Stimulated activated CD4-positive, alpha-beta T cell treated with anti-CD3 and anti-CD28 coated beads, Interleukin-1b, Interleukin-23, amount 100 ng/mL, for 1 hour (primary cell): ENCODE data around the gene ATE1.
"Not testable (repeated sequence)": the region's sequence is repeated elsewhere in the genome, so short reads cannot be mapped to it uniquely, and the experiment has no call there.

Experiments used
- DNase-seq, 2 donors: peaks; one replicate each; pipeline ENCODE4 v3.0.0-alpha.2; 2020; ENCODE audit warnings: low read depth in 2 of 2

ATE1 gene

DNA sequence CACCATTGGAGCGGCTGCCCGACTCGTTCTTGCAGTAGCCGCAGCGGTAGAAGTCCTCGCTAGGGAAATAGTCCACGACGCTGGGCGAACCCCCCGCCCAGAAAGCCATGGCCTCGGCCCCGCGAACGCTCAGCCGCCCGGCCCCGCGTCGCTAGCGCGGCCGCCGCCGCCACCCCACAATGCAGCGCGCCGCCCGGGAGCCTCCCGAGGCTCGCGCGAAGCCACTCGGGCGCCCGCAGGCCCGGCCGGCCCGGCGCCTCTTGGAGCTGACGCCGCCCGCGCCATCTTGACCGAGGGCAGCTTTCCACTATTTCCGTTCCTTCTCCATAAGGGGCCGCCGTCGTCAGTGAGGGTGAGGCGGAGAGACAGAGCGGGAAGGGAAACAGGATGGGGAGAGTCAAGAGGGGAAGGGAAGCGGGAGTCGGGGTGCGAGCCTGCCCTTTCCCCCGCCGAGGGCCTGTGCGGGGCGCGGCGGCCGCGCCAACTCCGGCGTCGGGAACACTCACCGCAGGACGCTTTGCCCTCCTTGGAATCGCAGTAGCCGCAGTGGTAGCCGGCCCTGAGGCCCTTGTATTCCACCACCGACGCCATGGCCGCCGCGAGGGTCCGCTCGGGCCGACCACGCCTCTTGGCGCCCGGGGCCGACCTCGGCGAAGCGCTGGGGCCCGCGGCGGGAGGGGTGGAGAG is at the start of gene ATE1:
Gene ATE1 (minus strand): TSS at position 191 of the 687 bp plus-strand sequence. CDS start 82 bp downstream, at position 109.
- peak; percentile 53 to 68 for DNase-seq

DNA sequence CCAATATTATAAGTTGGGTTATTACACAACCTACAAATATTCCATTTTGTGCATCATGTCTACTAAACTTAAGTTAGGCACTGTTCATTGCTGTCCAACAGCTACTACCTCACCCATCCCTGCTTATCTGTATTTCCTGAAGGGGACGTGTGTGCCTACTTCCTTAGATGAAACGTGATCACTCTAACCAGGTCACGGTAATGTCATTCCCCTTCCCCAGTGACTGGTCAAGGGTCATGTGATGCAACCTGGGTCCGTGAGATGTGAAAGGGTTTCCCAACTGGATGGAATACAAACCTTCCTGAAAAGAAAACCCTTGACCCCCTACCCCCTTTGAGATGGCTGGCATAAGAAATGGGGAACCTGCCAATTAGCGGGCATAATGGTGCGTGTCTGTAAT is 48.8 kb upstream of the ATE1 start:
- DNase-seq, result no peak

DNA sequence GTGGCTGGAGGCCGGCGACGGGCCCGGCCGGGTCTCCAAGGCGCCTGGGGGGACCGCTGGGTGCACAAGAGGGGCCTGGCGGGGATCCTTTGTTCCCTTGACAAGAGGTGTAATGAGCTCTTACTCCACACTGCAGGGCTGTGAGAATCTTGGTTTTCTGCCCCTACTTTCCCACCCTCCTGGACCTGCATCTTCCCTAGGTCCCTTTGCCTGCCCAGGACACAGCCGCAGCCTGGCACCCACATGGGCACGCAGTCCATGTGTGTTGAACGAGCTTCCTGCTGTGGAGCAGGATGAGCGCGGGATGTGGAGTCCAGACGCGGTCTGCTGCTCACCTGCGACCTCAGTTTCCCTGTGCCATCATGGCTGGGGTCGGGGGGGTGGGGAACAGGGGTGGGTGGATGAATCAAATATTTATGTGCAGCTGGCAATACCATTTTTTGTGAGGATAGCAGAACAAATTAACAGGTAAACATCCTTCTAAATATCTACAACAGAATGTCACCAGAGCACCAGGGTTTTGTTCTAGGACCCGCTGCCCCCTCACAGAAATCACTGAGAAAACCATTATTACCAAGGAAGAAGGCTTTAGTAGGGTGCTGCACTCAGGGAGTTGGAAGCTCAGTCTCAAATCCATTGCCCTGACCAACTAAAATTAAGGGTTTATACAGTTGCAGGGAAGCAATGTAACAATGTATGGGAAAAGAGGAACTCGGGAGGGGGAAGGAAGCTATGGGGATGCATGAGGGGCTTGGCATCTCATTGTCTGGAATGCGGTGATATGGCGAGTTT is 47.7 kb upstream of the ATE1 start:
- DNase-seq, result no peak

DNA sequence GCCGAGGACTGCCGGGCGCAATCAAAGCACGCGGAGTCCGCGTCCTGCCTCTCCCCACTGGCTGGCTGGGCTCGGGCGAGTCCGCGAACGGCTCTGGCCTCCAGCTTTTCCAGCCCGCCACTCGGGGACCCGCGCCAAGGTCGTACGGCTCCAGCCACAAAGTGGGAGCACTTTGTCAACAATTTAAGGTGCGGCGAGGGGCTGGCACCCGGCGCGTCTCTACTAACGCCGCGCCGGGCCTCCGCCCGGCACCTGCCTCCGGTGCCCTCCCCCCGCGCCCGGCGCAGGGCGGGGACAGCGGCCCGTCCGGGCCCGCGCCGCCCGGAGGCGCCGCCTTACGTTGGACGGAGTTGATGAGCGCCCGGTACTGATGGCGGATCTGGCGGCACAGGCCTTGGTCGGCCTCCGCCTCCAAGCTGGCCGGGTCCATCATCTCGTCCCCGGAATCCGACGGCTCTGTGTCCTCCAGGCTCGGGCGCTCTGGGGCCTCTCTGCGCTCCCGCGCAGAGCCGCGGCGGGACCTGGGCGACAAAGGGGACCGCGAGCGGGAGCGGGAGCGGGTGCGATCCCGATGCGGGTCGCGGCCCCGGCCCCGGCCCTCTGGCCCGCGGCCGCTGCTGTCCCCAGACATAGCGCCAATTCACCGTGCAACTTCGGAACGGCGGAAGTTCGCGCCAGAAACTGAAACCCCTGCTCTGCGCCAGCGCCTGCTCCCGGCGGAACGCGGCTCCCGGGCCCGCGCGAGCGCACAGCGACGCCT is 46.9 kb upstream of the ATE1 start, which contains the start of gene NSMCE4A:
Gene NSMCE4A (minus strand): TSS at position 683 of the 760 bp plus-strand sequence. CDS start 52 bp downstream, at position 631.
- DNase-seq, result peak; percentile 17 to 61

DNA sequence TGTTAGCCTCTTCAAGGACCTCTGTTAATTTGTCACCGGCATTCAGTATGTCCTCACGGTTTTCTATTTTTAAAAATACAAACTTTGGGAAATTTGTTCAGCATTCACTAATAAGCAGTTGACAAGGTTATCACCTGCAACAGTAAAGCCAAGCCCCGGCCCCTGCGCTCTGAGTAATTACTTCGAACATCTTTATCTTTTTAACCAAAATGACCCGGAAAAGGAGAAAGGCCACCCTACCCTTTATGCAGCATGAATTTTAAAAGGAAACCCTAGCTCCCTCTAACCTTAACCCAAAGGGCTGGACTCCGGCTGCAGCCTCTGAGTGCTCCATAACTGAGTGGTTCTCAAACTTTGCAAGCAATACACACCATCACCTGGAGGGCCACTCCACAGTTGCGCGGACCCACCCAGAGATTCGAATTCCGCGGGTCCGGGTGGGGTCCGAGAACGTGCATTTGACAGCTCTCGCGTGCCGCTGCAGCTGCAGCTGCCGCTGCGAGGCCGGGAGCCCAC is 46.2 kb upstream of the ATE1 start:
- DNase-seq, result no peak

DNA sequence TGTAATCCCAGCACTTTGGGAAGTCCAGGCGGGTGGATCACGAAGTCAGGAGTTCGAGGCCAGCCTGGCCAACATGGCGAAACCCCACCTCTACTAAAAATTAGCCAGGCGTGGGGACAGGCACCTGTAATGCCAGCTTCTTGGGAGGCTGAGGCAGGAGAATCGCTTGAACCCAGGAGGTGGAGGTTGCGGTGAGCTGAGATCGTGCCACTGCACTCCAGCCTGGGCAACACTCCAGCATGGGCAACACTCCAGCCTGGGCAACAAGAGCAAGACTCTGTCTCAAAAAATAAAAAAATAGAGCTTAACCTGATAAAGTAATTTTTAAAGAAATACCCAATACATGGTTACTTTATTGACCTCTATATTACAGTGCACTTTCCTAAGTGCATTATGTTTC is 41.3 kb upstream of the ATE1 start:
- DNase-seq, result not testable (repeated sequence)

DNA sequence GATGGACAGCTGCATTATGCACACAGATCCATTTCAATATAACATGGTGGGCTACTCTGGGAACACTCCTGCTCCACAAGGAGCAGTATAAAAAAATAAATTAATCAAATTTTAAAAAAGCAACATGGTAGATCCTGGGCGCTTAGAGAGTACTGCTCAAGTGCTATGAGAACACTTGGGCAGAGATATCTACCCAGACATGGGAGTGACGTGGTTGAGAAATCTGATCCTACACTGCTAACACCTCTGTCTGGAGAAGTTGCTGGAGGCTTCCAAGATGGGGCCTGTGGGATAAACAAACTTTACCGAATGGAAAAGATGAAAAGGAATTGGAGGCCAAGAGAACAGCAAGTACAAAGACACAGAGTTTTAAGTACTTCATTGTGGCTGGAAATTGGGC is 38.2 kb upstream of the ATE1 start:
- DNase-seq, result no peak

DNA sequence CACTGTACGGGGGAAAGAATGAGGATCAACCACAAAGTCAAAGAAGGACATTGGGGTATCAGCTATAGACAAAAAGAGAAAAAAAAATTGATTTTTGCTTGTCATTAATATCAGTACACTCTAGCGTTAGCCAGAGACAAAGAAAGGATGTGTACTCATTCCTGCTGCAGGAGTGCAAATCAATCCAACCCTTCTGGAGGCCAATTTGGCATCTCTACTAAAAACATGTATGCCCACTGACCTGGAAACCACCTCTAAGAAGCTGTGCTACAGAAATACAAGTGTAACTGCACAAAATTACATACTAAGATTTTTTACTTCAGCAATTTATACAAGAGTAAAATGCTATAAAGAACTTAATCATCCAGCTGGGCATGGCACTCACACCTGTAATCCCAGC is 33.6 kb upstream of the ATE1 start:
- no peak for DNase-seq

DNA sequence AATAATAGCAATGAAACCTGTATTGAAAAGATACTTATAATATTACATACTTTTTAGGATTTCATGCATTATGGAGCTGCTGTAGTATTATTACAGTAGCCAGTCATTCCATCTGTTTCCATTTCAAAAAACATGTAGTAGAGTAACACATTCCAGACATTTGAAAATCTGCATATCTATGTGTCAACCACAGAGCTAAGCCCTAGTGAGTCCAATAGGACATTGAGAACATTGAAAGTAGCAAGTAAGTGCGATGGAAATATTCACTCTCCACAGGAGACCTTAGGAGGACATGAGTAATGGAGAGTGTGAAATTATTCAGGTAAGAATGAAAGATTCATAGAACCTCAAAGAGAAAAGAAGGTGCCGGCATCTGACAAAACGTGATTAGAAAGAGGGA is 31.8 kb upstream of the ATE1 start:
- DNase-seq, result no peak

DNA sequence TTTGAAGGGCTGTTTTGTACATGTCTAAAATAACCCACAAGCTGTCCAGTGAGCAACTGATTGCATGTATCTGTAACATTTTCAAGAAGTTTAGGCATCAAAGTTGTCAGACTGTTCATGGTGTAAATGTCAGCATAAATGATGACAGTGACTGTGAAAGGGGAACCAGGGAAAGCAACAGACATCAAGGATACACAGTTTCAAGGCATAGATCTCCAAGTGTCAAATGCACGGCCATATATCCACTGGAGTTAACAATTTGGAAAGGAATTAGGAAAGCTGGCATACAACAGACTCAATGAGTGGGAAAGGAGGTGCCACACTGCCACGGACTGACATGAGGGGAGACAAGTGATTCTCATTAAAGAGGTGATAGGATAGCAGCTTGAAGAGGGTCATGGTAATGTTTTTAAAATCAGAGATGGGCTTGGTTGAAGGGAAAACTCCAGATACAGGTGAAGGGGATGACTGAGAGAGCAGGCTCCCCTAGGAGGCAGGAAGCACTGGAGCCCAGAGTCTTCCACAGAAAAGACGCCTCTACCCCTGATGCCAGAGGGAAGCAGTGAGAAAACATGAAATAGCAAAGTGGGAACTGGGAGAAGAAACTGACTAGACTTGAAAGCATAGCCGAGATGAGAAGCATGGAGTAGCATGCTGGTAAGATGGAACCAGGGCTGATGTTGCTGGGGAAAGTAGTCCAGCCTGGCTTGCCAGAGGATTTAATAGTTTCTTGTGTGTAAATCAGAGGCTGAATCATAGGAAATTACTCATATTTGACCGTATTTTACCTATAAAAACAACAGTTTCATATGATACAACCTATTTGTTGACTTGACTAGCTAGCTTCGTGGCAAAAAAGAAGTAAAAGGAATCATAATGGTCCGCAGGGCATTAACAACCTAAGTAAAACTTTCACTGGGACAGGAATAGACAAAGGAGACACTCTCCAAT is 28.6 kb upstream of the ATE1 start:
- no peak for DNase-seq

DNA sequence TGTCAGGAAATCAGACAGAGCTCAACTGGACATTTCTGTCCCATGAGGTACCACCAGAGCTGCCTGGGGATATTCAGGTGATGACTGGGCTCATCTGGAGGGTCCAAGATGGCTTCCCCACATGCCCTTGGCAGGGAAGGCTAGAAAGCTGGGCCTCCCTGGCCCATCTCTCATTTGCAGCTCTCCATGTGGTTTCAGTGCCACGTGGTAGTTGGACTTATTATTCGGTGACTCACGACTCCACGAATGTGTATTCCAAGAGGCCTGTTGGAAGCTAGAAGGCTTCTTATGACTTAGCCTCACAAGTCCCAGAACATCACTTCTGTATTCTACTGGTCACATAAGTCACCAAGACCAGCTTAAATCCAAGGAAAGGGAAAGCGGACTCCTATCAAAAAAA is 24.4 kb upstream of the ATE1 start:
- DNase-seq, result no peak

DNA sequence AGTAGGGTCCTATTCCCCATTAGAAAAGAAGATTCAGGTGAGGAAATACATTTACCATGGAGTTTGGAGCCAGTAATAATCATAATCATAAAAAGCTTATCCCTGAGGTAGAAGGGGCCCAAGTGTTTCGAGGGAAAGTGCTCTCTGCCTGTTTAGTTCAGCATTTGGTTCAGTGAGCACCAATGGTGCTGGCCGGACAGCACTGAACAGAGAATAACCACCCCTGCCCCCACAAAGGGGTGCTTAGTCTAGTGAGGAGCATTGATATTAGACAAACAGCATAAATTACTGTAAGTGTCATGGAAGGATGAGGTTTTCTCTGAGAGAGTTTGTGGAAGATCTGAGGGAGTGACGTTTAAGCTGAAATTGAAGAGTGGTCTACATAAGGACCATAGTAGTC is 21.6 kb upstream of the ATE1 start:
- no peak for DNase-seq

DNA sequence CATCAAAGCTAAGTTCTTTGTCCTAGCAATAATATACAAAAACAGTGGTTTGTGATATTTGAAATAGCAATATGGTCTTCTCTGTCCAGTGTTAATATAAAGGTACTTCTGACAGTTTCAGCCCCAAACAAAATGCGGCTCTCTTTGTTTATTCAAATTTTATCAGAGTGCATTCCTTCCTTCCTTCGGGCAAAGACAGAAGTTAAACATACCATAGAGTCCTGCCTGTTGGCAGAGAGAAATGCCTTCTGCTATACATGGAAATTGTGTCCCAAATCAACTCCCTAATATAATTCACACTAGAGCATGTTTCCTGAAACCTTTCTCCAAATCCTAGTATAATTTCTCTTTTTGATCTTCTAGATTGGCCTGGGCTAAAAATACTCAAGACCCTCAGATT is 21.2 kb upstream of the ATE1 start:
- DNase-seq, result no peak

DNA sequence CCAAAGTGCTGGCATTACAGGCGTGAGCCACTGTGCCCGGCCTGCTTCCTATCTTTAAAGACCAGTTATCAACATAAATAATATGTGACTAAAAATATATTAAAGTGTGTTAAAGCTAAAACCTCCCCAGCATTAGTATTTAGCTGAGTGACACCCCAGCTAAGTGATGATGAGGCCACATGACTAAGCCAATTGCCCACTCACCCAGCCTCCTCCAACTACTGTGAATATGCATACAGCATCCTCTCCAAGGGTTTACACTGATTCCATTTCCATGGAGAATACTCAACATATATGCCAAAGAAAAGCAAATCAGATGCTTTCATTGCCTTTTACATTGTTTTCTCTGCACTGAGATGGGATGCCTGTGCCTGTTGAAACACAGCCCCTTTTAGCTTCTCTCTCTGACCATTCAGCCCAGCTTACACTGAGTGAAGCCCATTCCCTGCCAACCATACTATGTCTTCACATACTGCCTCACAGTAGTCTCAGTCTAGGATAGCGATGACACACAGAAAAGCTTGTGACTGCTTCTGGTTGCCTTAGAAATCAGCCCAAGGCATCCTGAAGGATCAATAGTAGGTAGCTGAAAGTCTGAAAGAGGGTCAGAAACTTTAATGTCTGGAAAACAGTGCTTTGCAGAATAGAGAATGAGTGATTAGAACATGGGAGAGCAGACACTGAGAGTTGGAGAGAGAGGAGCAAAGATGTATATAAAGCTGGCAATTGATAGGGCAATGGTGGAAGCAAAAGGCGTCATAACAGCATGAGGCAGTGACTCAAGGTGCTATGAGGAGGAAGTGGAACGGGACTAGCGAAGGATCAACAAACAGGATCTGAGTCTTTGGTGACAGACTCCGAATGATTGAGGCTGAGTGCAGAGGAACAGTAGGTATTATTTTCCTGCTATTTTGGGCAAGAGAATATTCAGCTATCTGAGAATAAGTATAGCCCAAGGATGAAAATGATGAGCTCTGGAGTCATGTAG is 19.8 kb upstream of the ATE1 start:
- no peak for DNase-seq

DNA sequence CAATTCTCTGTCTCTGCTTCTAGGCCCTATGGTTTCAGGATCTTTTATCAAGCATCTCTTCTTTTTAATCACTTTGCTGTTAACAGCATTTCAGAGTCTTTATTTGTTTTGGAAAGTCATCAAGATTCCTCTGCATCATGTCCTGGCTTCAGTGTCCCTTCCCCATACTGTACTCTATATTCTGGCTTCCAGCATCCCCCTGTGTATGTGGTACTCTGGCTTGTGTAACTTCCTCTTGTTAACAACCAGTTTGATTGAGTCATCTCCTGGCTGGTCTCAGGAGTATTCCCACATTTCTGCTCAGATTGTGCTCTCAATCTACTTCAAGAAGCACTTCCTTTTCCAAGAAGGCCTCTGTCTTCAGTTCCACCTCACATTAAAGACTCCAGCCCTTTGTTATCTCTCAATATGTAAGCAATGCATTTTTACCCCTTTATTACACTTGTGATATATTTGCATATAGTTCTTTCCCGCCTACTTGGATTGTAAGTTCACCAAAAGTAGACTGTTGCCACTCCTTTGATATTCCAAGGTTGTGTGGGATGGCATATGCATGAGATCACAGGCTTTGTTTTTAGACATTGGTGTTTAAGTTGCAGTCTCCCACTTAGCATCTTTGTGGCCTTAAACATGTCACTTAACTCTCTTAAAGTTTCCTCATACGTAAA is 15.1 kb upstream of the ATE1 start:
- no peak for DNase-seq

DNA sequence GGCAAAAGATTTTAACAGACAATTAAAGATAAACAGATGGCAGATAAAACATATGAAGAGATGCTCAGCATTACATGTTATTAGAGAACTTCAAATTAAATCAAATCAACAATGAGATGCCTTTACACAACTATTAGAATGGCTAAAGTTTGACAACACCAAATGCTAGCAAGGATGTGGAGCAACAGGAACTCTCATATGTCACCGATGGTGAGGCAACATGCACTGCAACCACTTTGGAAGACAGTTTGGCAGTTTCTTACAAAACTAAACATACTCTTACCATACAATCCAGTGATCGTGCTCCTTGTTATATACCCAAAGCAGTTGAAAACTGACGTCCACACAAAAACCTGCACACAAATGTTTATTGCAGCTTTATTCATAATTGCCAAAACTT is 13.7 kb upstream of the ATE1 start:
- DNase-seq, result no peak

DNA sequence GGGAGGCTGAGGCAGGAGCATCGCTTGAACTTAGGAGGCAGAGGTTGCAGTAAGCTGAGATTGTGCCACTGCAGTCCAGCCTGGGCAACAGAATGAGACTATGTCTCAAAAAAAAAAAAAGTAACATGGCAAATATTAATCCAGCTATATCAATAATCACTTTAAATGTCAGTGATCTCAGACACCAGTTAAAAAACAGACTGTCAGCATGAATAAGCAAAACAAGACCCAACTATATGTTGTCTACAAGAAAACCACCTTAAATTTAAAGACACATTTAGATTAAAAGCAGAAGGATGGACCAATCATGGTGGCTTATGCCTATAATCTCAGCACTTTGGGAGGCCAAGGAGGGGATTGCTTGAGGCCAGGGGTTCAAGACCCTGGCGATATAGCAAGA is 8.5 kb upstream of the ATE1 start:
- DNase-seq, result no peak

DNA sequence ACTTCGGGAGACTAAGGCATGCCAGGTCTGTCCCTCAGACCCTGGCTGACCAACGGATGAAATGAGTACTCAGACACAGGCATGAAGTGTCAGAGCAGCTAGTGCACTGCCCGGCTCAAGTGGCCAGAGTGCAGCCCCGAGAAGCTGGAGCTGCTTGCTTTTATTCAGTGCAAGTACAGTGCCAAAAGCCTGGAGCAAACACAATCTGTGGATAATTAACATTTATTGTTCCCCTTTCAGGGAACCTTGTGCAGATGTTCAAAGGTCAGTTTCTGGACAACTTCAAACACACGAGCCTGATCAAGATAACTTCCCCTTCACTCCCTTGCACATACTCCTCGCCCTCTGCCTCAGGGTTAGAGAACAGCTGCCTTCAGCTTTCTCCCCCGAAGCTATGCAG is 7.9 kb upstream of the ATE1 start:
- no peak for DNase-seq
